ENCODE measurements around the gene DOK1. TPM values are rescaled to one million over a fixed set of nuclear protein-coding genes. Genes with fewer than 3 reads are reported as not detected.

DOK1 gene
- total RNA-seq, 1 experiment from 2014 or later, result 6.2 TPM

DNA sequence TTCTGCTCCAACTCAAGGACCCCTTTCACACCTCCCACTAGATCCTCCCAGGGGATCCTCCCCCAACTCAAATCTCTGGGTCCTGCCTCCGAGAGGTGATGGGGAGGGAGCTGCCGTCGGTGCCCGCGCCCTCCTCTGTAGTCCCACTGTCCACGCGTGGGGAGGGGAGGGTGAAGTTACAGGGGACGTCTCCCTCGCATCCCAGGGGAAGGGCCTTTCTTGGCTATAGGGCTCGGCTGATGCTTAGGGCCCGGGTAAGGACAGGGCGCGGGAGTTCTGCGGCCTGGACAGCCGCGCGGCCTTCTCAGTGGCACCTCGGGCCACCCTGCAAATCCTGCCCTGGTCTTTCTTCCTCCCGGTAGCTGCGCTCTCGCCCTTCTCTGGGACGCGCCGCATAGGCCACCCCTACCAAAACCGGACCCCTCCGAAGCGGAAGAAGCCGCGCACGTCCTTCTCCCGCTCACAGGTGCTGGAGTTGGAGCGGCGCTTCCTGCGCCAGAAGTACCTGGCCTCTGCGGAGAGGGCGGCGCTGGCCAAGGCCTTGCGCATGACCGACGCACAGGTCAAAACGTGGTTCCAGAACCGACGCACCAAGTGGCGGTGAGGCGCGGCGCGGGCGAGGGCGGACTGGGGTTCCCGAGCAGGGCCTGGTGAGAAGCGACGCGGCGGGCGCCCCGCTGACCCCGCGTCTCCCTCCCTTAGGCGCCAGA is 39.1 kb upstream of the DOK1 start:
- Histone ChIP-seq H3K9me3 (ENCODE audit: control insufficient read depth, insufficient read depth, low read depth, low read length) (no peaks in the 10 kb centered on the region), H3K4me3 (ENCODE audit: low read depth in 2 of 2, low read length in 2 of 2) (peak overlapping the region in 1 of 2 experiments; percentile 37; a peak in 1 of 4 replicates), H3K27ac (ENCODE audit: low read length) (no peak overlapping the region), H3K36me3 (ENCODE audit: control insufficient read depth, insufficient read depth, low read length) (no peaks in the 10 kb centered on the region), H3K27me3 (ENCODE audit: control insufficient read depth, insufficient read depth, low read length) (no peaks in the 10 kb centered on the region), H3K4me1 (ENCODE audit: control insufficient read depth, insufficient read depth, low read length) (no peaks in the 10 kb centered on the region)
- no TSS peak for BruUV-seq (replicated peaks)
- intact Hi-C loops (cut with micrococcal nuclease; ENCODE audit: unreplicated experiment) (no loop called here), in situ Hi-C loops (cut with HindIII; ENCODE audit: low pct_unique_long_range_greater_than_20kb, low sequenced_read_pairs) (no loop called here)
- ChIA-PET POLR2A (no interaction called here), CTCF (no interaction called here)
- DNase-seq (ENCODE audit: low read depth, low spot score) (no peak), ATAC-seq (no peak)
- TF ChIP-seq SIN3A (IDR thresholded peaks at IDR 0.05; ENCODE audit: borderline replicate concordance, insufficient read depth, low read depth, low read length) (no peak), POLR2AphosphoS5 (IDR thresholded peaks at IDR 0.05; ENCODE audit: low read depth, low read length) (no peak), TCF7L2 (IDR thresholded peaks at IDR 0.05; ENCODE audit: low read depth, low read length) (no peak)
- TF ChIP-seq, protein P1, sequence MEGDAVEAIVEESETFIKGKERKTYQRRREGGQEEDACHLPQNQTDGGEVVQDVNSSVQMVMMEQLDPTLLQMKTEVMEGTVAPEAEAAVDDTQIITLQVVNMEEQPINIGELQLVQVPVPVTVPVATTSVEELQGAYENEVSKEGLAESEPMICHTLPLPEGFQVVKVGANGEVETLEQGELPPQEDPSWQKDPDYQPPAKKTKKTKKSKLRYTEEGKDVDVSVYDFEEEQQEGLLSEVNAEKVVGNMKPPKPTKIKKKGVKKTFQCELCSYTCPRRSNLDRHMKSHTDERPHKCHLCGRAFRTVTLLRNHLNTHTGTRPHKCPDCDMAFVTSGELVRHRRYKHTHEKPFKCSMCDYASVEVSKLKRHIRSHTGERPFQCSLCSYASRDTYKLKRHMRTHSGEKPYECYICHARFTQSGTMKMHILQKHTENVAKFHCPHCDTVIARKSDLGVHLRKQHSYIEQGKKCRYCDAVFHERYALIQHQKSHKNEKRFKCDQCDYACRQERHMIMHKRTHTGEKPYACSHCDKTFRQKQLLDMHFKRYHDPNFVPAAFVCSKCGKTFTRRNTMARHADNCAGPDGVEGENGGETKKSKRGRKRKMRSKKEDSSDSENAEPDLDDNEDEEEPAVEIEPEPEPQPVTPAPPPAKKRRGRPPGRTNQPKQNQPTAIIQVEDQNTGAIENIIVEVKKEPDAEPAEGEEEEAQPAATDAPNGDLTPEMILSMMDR (IDR thresholded peaks at IDR 0.05), result no peak
- TF ChIP-seq, protein P2, sequence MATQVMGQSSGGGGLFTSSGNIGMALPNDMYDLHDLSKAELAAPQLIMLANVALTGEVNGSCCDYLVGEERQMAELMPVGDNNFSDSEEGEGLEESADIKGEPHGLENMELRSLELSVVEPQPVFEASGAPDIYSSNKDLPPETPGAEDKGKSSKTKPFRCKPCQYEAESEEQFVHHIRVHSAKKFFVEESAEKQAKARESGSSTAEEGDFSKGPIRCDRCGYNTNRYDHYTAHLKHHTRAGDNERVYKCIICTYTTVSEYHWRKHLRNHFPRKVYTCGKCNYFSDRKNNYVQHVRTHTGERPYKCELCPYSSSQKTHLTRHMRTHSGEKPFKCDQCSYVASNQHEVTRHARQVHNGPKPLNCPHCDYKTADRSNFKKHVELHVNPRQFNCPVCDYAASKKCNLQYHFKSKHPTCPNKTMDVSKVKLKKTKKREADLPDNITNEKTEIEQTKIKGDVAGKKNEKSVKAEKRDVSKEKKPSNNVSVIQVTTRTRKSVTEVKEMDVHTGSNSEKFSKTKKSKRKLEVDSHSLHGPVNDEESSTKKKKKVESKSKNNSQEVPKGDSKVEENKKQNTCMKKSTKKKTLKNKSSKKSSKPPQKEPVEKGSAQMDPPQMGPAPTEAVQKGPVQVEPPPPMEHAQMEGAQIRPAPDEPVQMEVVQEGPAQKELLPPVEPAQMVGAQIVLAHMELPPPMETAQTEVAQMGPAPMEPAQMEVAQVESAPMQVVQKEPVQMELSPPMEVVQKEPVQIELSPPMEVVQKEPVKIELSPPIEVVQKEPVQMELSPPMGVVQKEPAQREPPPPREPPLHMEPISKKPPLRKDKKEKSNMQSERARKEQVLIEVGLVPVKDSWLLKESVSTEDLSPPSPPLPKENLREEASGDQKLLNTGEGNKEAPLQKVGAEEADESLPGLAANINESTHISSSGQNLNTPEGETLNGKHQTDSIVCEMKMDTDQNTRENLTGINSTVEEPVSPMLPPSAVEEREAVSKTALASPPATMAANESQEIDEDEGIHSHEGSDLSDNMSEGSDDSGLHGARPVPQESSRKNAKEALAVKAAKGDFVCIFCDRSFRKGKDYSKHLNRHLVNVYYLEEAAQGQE (IDR thresholded peaks at IDR 0.05; ENCODE audit: insufficient read depth in 1 of 2, low read depth in 2 of 2, low read length in 1 of 2), result no peak

DNA sequence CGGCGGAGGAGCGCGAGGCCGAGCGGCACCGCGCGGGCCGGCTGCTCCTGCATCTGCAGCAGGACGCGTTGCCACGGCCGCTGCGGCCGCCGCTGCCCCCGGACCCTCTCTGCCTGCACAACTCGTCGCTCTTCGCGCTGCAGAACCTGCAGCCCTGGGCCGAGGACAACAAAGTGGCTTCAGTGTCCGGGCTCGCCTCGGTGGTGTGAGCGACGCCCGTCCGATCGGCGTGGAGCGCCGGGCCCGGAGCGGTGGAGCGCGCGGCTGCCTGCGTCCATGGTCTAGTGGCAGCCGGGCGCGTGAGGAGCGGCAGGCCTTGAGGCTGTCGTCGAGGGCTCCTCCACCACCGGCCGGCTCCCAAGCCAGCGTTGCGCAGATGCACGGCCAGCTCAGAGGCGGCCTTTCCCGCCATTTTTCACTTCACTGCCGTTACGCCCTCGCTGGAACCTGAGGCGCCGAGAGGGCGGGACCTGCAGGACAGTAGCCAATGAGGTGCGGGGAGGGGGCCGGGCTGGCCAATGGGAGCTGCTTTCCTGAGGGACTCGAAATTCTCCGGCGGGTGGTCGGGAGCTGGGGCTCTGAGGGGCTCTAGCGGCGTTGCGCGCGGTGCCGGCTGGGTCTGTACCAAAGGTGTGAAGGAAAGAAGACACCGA is 38.4 kb upstream of the DOK1 start:
- Histone ChIP-seq H3K27ac (ENCODE audit: low read length) (no peak overlapping the region), H3K4me3 (ENCODE audit: low read depth in 2 of 2, low read length in 2 of 2) (no peak overlapping the region), H3K9me3 (ENCODE audit: control insufficient read depth, insufficient read depth, low read depth, low read length) (no peaks in the 10 kb centered on the region), H3K36me3 (ENCODE audit: control insufficient read depth, insufficient read depth, low read length) (no peaks in the 10 kb centered on the region), H3K4me1 (ENCODE audit: control insufficient read depth, insufficient read depth, low read length) (no peaks in the 10 kb centered on the region), H3K27me3 (ENCODE audit: control insufficient read depth, insufficient read depth, low read length) (no peaks in the 10 kb centered on the region)
- TF ChIP-seq, protein P1 (IDR thresholded peaks at IDR 0.05), result no peak
- TF ChIP-seq SIN3A (IDR thresholded peaks at IDR 0.05; ENCODE audit: borderline replicate concordance, insufficient read depth, low read depth, low read length) (no peak), TCF7L2 (IDR thresholded peaks at IDR 0.05; ENCODE audit: low read depth, low read length) (no peak), POLR2AphosphoS5 (IDR thresholded peaks at IDR 0.05; ENCODE audit: low read depth, low read length) (no peak)
- TF ChIP-seq, protein P2 (IDR thresholded peaks at IDR 0.05; ENCODE audit: insufficient read depth in 1 of 2, low read depth in 2 of 2, low read length in 1 of 2), result no peak
- POLR2A ChIA-PET, result no interaction called here
- CTCF ChIA-PET, result no interaction called here
- DNase-seq (ENCODE audit: low read depth, low spot score) (no peak), ATAC-seq (no peak)
- intact Hi-C loops (cut with micrococcal nuclease; ENCODE audit: unreplicated experiment), result no loop called here
- in situ Hi-C loops (cut with HindIII; ENCODE audit: low pct_unique_long_range_greater_than_20kb, low sequenced_read_pairs), result no loop called here
- BruUV-seq (replicated peaks), result no TSS peak

Data from Panc1 (cell line).